ENCODE data around the gene HPN. TPM values are rescaled to one million over a fixed set of nuclear protein-coding genes. Genes with fewer than 3 reads are reported as not detected.

The HPN gene
- total RNA-seq, 2 donors from 2014 or later = 0.27 to 1.0 TPM

- no peak for DNase-seq
- no peaks in the 10 kb centered on the region for H3K27me3 ChIP-seq
- no peaks in the 10 kb centered on the region for H3K36me3 ChIP-seq
- H3K9ac ChIP-seq (ENCODE audit: low read depth in 2 of 2, low read length in 2 of 2) = no peak overlapping the region
- TF ChIP-seq CTCF (IDR thresholded peaks at IDR 0.05) = no peak
- intact Hi-C loops (cut with DNase I) = no loop called here
- H3K4me1 ChIP-seq = peaks cover 6% of the 10 kb centered on the region
- H3K4me3 ChIP-seq = no peak overlapping the region
- no peaks in the 10 kb centered on the region for H3K9me3 ChIP-seq
- no peak overlapping the region for H3K27ac ChIP-seq
These were observed 64.7 kb downstream of the HPN start for GRCh38 chr19:35106291-35106583.

DNA sequence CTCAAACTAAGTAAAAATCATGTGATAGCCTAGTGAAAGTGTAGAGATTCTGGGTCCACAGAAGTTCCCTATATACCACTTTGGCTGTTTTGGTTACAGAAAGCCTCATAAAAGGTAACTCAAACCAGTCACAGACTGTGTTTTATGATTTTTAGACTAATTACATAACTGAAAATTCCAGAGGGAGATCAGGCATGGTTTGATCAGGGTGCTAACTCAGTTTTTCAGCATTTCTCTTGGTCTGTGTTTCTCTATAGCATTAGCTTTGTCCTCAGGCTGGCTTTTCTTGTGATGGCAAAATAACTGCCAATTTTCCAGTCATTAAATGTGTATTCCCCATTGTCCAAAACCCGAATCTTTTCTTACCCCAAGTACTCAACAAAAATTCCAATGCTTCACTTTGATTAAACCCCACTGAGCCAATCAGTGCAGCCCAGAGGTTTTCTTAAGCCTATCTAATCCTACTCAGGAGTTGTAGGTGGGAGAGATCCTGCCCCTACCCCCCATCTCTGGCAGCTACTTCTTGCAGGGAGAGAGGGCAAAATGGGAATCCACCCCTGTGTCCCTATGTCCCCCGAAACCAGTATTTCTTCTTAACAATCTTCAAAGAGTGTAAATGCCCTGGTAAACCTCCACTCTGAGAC lies 65.5 kb downstream of the HPN start:
- DNase-seq = no peak
- H3K27me3 ChIP-seq = no peaks in the 10 kb centered on the region
- no peak overlapping the region for H3K4me3 ChIP-seq
- H3K27ac ChIP-seq = no peak overlapping the region
- no peaks in the 10 kb centered on the region for H3K9me3 ChIP-seq
- no peak overlapping the region for H3K9ac ChIP-seq (ENCODE audit: low read depth in 2 of 2, low read length in 2 of 2)
- intact Hi-C loops (cut with DNase I) = no loop called here
- H3K36me3 ChIP-seq = no peaks in the 10 kb centered on the region
- no peak for TF ChIP-seq CTCF (IDR thresholded peaks at IDR 0.05)
- peaks cover 6% of the 10 kb centered on the region for H3K4me1 ChIP-seq

DNA sequence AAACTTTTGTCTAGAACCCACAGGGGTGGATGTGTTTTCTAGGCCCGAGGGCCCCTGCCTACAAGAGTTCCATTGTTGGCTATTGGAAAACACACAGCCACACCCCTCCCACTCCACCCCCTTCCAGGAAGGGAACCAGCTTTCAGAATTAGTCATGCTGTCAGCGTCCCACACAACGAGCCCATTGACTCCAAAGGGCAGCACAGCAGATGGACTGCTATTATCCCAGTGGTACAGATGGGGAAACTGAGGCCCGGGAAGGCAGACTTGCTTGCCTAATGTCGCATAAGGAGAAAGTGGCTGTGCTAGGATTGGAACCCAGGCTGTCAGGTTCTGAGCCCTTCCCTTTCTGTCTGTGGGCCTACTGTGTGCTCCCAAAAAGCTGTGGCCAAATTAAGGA lies 66.0 kb downstream of the HPN start:
- TF ChIP-seq CTCF (IDR thresholded peaks at IDR 0.05) = no peak
- intact Hi-C loops (cut with DNase I) = no loop called here
- no peaks in the 10 kb centered on the region for H3K9me3 ChIP-seq
- peaks cover 6% of the 10 kb centered on the region for H3K4me1 ChIP-seq
- no peak overlapping the region for H3K9ac ChIP-seq (ENCODE audit: low read depth in 2 of 2, low read length in 2 of 2)
- no peaks in the 10 kb centered on the region for H3K36me3 ChIP-seq
- H3K4me3 ChIP-seq = no peak overlapping the region
- H3K27ac ChIP-seq = no peak overlapping the region
- no peaks in the 10 kb centered on the region for H3K27me3 ChIP-seq
- peak; percentile 75 for DNase-seq

GRCh38 chr19:35108730-35109129 lies 67.2 kb downstream of the HPN start:
- Histone ChIP-seq H3K27ac (peak overlapping the region; percentile 4), H3K9ac (ENCODE audit: low read depth in 2 of 2, low read length in 2 of 2) (no peak overlapping the region), H3K9me3 (no peaks in the 10 kb centered on the region), H3K4me3 (no peak overlapping the region), H3K27me3 (no peaks in the 10 kb centered on the region), H3K4me1 (peaks cover 6% of the 10 kb centered on the region), H3K36me3 (no peaks in the 10 kb centered on the region)
- intact Hi-C loops (cut with DNase I) = no loop called here
- TF ChIP-seq CTCF (IDR thresholded peaks at IDR 0.05) = no peak
- no peak for DNase-seq

- H3K27me3 ChIP-seq = no peaks in the 10 kb centered on the region
- peaks cover 6% of the 10 kb centered on the region for H3K4me1 ChIP-seq
- no peak overlapping the region for H3K9ac ChIP-seq (ENCODE audit: low read depth in 2 of 2, low read length in 2 of 2)
- H3K36me3 ChIP-seq = no peaks in the 10 kb centered on the region
- H3K27ac ChIP-seq = peak overlapping the region; percentile 4
- no peaks in the 10 kb centered on the region for H3K9me3 ChIP-seq
- no peak for TF ChIP-seq CTCF (IDR thresholded peaks at IDR 0.05)
- intact Hi-C loops (cut with DNase I) = no loop called here
- no peak overlapping the region for H3K4me3 ChIP-seq
- DNase-seq = no peak
These were observed 68.0 kb downstream of the HPN start for GRCh38 chr19:35109395-35110112.
